KOPT-K1 (cell line): ENCODE measurements around the gene ST6GALNAC2.
A peak's percentile ranks its signal among the peaks of the same experiment; 100 is the strongest.

Experiments
- H3K27ac ChIP-seq: fragments of 200-600 bp; sonication (generic); 2 replicates; pipeline ENCODE4 v1.5.1; 2016; ENCODE audit warnings: antibody characterized with exemption, mild to moderate bottlenecking, low read depth, low read length; ENCODE audit not compliant: poor library complexity, severe bottlenecking
- H3K36me3 ChIP-seq: fragments of 200-600 bp; sonication (generic); 2 replicates; pipeline ENCODE4 v1.5.1; 2017; ENCODE audit warnings: antibody characterized with exemption, mild to moderate bottlenecking, low read length, moderate library complexity; ENCODE audit not compliant: insufficient read depth
- H3K9me3 ChIP-seq: fragments of 200-600 bp; sonication (generic); 2 replicates; pipeline ENCODE4 v1.5.1; 2017; ENCODE audit warnings: antibody characterized with exemption, low read length, mild to moderate bottlenecking; ENCODE audit not compliant: insufficient read depth, poor library complexity, severe bottlenecking

The ST6GALNAC2 gene

GRCh38 chr17:76558198-76559095 is 27.2 kb downstream of the ST6GALNAC2 start:
- Histone ChIP-seq H3K36me3 (peaks cover 49% of the 10 kb centered on the region), H3K27ac (peak overlapping the region; percentile 80), H3K9me3 (no peaks in the 10 kb centered on the region)

- Histone ChIP-seq H3K27ac (peak overlapping the region; percentile 80), H3K36me3 (peaks cover 41% of the 10 kb centered on the region), H3K9me3 (no peaks in the 10 kb centered on the region)
These were observed 28.1 kb downstream of the ST6GALNAC2 start for GRCh38 chr17:76557368-76558197.

GRCh38 chr17:76556765-76557367 is 28.8 kb downstream of the ST6GALNAC2 start:
- H3K27ac ChIP-seq: peak overlapping the region; percentile 80
- H3K36me3 ChIP-seq: peaks cover 34% of the 10 kb centered on the region
- H3K9me3 ChIP-seq: no peaks in the 10 kb centered on the region

GRCh38 chr17:76554131-76554530 is 31.5 kb downstream of the ST6GALNAC2 start:
- Histone ChIP-seq H3K9me3 (no peaks in the 10 kb centered on the region), H3K27ac (no peak overlapping the region), H3K36me3 (peaks cover 6% of the 10 kb centered on the region)

GRCh38 chr17:76553178-76553908 is 32.3 kb downstream of the ST6GALNAC2 start:
- Histone ChIP-seq H3K27ac (no peak overlapping the region), H3K9me3 (no peaks in the 10 kb centered on the region), H3K36me3 (no peaks in the 10 kb centered on the region)

- no peak overlapping the region for H3K27ac ChIP-seq
- H3K9me3 ChIP-seq: no peaks in the 10 kb centered on the region
- no peaks in the 10 kb centered on the region for H3K36me3 ChIP-seq
These were observed 34.0 kb downstream of the ST6GALNAC2 start for GRCh38 chr17:76551685-76552084.

GRCh38 chr17:76550712-76551615 is 34.7 kb downstream of the ST6GALNAC2 start:
- Histone ChIP-seq H3K36me3 (no peaks in the 10 kb centered on the region), H3K27ac (no peak overlapping the region), H3K9me3 (no peaks in the 10 kb centered on the region)

GRCh38 chr17:76549539-76549938 is 36.1 kb downstream of the ST6GALNAC2 start:
- no peaks in the 10 kb centered on the region for H3K36me3 ChIP-seq
- no peaks in the 10 kb centered on the region for H3K9me3 ChIP-seq
- H3K27ac ChIP-seq: no peak overlapping the region

- Histone ChIP-seq H3K36me3 (no peaks in the 10 kb centered on the region), H3K27ac (no peak overlapping the region)
These were observed 36.5 kb downstream of the ST6GALNAC2 start for GRCh38 chr17:76549215-76549518.

GRCh38 chr17:76548378-76549214 is 37.1 kb downstream of the ST6GALNAC2 start:
- no peaks in the 10 kb centered on the region for H3K36me3 ChIP-seq
- no peak overlapping the region for H3K27ac ChIP-seq

More at GRCh38 chr17:76549215-76549518, 36.5 kb downstream of the ST6GALNAC2 start:
- H3K9me3 ChIP-seq: no peaks in the 10 kb centered on the region

GRCh38 chr17:76547642-76548202 is 37.9 kb downstream of the ST6GALNAC2 start:
- Histone ChIP-seq H3K9me3 (no peaks in the 10 kb centered on the region), H3K27ac (peak overlapping the region; percentile 26), H3K36me3 (no peaks in the 10 kb centered on the region)

More at GRCh38 chr17:76548378-76549214, 37.1 kb downstream of the ST6GALNAC2 start:
- H3K9me3 ChIP-seq: no peaks in the 10 kb centered on the region

GRCh38 chr17:76547183-76547641 is 38.4 kb downstream of the ST6GALNAC2 start:
- Histone ChIP-seq H3K9me3 (no peaks in the 10 kb centered on the region), H3K27ac (peak overlapping the region; percentile 26), H3K36me3 (no peaks in the 10 kb centered on the region)
